SK-N-MC (cell line): Measurements from ENCODE around the gene NAA60.
"Not testable (repeated sequence)": the region's sequence is repeated elsewhere in the genome, so short reads cannot be mapped to it uniquely, and the experiment has no call there.

Source experiments
- EZH2 ChIP-seq: fragments of 200-600 bp; sonication (generic); IDR thresholded peaks from one replicate; pipeline ENCODE4 v1.6.1; 2017; ENCODE audit warnings: antibody characterized with exemption
- POLR2AphosphoS5 ChIP-seq: IDR thresholded peaks from 2 replicates; pipeline ENCODE4 v1.6.1; 2012; ENCODE audit warnings: mild to moderate bottlenecking, low read depth, low read length, borderline replicate concordance

DNA sequence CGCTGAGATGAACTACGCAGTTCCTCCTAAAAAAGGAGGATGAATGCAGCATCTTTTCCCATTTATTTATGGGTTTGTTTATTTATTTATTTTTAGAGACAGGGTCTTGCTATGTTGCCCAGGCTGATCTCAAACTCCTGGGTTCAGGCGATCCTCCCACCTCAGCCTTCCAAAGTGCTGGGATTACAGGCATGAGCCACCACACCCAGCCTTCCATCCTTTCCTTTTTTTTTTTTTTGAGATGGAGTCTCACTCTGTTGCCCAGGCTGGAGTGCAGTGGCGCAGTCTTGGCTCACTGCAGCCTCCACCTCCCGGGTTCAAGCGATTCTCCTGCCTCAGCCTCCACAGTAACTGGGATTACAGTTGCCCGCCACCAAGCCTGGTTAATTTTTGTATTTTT, 31.4 kb downstream of the NAA60 start:
- not testable (repeated sequence) for TF ChIP-seq POLR2AphosphoS5, EZH2
